Endodermal cell (in vitro differentiated cells): ENCODE data around the gene RHOH. TPM values are rescaled to one million over a fixed set of nuclear protein-coding genes. Genes with fewer than 3 reads are reported as not detected.
"Not testable (repeated sequence)": the region's sequence is repeated elsewhere in the genome, so short reads cannot be mapped to it uniquely, and the experiment has no call there.

Source experiments
- DNase-seq: peaks from one replicate; pipeline ENCODE4 v3.0.0-alpha.2; 2017
- H3K27ac ChIP-seq: 2 replicates; pipeline ENCODE4 v1.5.1; 2013; ENCODE audit warnings: mild to moderate bottlenecking, low read depth, low read length, moderate library complexity
- H3K27me3 ChIP-seq: 2 replicates; pipeline ENCODE4 v1.6.1; 2013; ENCODE audit warnings: mild to moderate bottlenecking, low read length, moderate library complexity; ENCODE audit not compliant: insufficient read depth, control insufficient read depth, poor library complexity, severe bottlenecking
- H3K36me3 ChIP-seq: 2 replicates; pipeline ENCODE4 v1.7.0; 2013; ENCODE audit warnings: mild to moderate bottlenecking, low read length, moderate library complexity; ENCODE audit not compliant: control insufficient read depth, insufficient read depth
- H3K4me1 ChIP-seq: one replicate; pipeline ENCODE4 v1.7.0; 2013; ENCODE audit warnings: low read length; ENCODE audit not compliant: control insufficient read depth, insufficient read depth
- H3K4me3 ChIP-seq: 2 replicates; pipeline ENCODE4 v1.5.1; 2013; ENCODE audit warnings: mild to moderate bottlenecking, low read length, moderate library complexity
- H3K9ac ChIP-seq: 2 replicates; pipeline ENCODE4 v1.6.1; 2013; ENCODE audit warnings: mild to moderate bottlenecking, low read length, moderate library complexity; ENCODE audit not compliant: poor library complexity, severe bottlenecking; ENCODE audit errors: extremely low read depth
- H3K9me3 ChIP-seq: 2 replicates; pipeline ENCODE4 v1.6.1; 2013; ENCODE audit warnings: mild to moderate bottlenecking, low read length, moderate library complexity; ENCODE audit not compliant: control insufficient read depth
- H3K27ac Mint-ChIP-seq: 2 replicates; pipeline ENCODE4 v1.8.0; 2020; ENCODE audit warnings: mixed read lengths
- H3K27me3 Mint-ChIP-seq: 2 replicates; pipeline ENCODE4 v1.8.0; 2021; ENCODE audit warnings: mild to moderate bottlenecking, mixed read lengths; ENCODE audit not compliant: insufficient read depth
- H3K36me3 Mint-ChIP-seq: 2 replicates; pipeline ENCODE4 v1.8.0; 2020; ENCODE audit warnings: low read depth, mixed read lengths
- H3K4me1 Mint-ChIP-seq: 2 replicates; pipeline ENCODE4 v1.8.0; 2020; ENCODE audit warnings: mixed read lengths
- H3K4me3 Mint-ChIP-seq: 2 replicates; pipeline ENCODE4 v1.8.0; 2020; ENCODE audit warnings: mild to moderate bottlenecking, moderate library complexity, mixed read lengths
- H3K9me3 Mint-ChIP-seq: 2 replicates; pipeline ENCODE4 v1.8.0; 2020; ENCODE audit warnings: mild to moderate bottlenecking, mixed read lengths
- CTCF ChIP-seq: fragments of 200-600 bp; sonication (generic); conservative IDR thresholded peaks from 2 replicates; pipeline ENCODE4 v1.5.0; 2021; ENCODE audit warnings: antibody characterized with exemption, mild to moderate bottlenecking
- WGBS, 2 experiments: methylation state at CpG; one replicate each; pipeline versions ENCODE4 v1.1.5 to v1.1.7; 2013; ENCODE audit warnings: missing lambda C conversion rate in 2 of 2, mixed read lengths in 1 of 2; ENCODE audit not compliant: insufficient coverage in 1 of 2, insufficient read length in 1 of 2; 5-methylcytosine and 5-hydroxymethylcytosine counted together
- total RNA-seq, 2 donors: library from RNA; stranded (reverse); fragmentation: NEBNext Ultra II Directional in 1 of 2; extraction: Animal tissue kit (Norgen Biotek cat#: 25700) in 1 of 2; gene quantifications; 2 replicates in 1 of 2; 3 replicates in 1 of 2; pipeline ENCODE4 v1.2.1, GENCODE V29; 2021

RHOH gene
- total RNA-seq, 2 donors from 2014 or later, result 2.9 to 9.4 TPM

- peaks cover 4% of the 10 kb centered on the region for H3K9me3 ChIP-seq
- H3K9ac ChIP-seq, result no peak overlapping the region
- TF ChIP-seq CTCF, result no peak
- WGBS, 2 experiments, result 82% methylated on average over 6 to 7 of the region's 7 CpGs
- Mint-ChIP-seq H3K4me1 (peaks cover 10% of the 10 kb centered on the region), H3K9me3 (peaks cover 5% of the 10 kb centered on the region), H3K27ac (peak overlapping the region; percentile 80), H3K36me3 (peaks cover 3% of the 10 kb centered on the region), H3K27me3 (peaks cover 3% of the 10 kb centered on the region), H3K4me3 (no peak overlapping the region)
- H3K4me3 ChIP-seq, result no peak overlapping the region
- DNase-seq, result no peak
- no peak overlapping the region for H3K27ac ChIP-seq
- no peaks in the 10 kb centered on the region for H3K36me3 ChIP-seq
- no peaks in the 10 kb centered on the region for H3K4me1 ChIP-seq
- H3K27me3 ChIP-seq, result no peaks in the 10 kb centered on the region
Observed at GRCh38 chr4:40289366-40290188, 92.7 kb downstream of the RHOH start.

GRCh38 chr4:40290611-40291186 is 93.9 kb downstream of the RHOH start:
- WGBS, 2 experiments, result 89 to 100% methylated on average over 1 to 2 of the region's 2 CpGs
- H3K4me3 ChIP-seq, H3K27ac ChIP-seq, H3K9me3 Mint-ChIP-seq, H3K4me3 Mint-ChIP-seq, H3K36me3 ChIP-seq, H3K4me1 Mint-ChIP-seq, H3K27me3 ChIP-seq, H3K9ac ChIP-seq, DNase-seq, H3K27ac Mint-ChIP-seq, H3K36me3 Mint-ChIP-seq, H3K4me1 ChIP-seq, H3K27me3 Mint-ChIP-seq: not testable (repeated sequence)
- peaks cover 13% of the 10 kb centered on the region for H3K9me3 ChIP-seq

- Mint-ChIP-seq H3K9me3 (peaks cover 5% of the 10 kb centered on the region), H3K36me3 (peaks cover 3% of the 10 kb centered on the region), H3K4me1 (peaks cover 10% of the 10 kb centered on the region), H3K27ac (no peak overlapping the region), H3K27me3 (peaks cover 3% of the 10 kb centered on the region), H3K4me3 (no peak overlapping the region)
- DNase-seq, result peak; percentile 74
- Histone ChIP-seq H3K4me1 (no peaks in the 10 kb centered on the region), H3K9ac (no peak overlapping the region), H3K27me3 (no peaks in the 10 kb centered on the region), H3K9me3 (peaks cover 13% of the 10 kb centered on the region), H3K36me3 (no peaks in the 10 kb centered on the region), H3K4me3 (peak overlapping the region; percentile 18), H3K27ac (no peak overlapping the region)
- WGBS, 2 experiments, result 90 to 96% methylated on average over 2 of the region's 2 CpGs
- TF ChIP-seq CTCF, result no peak
Observed at GRCh38 chr4:40292313-40292759, 95.5 kb downstream of the RHOH start.
